ENCODE measurements around the gene MRGPRF. TPM values are rescaled to one million over a fixed set of nuclear protein-coding genes. Genes with fewer than 3 reads are reported as not detected.

The MRGPRF gene
- total RNA-seq, 1 experiment from 2014 or later: 0.76 TPM

DNA sequence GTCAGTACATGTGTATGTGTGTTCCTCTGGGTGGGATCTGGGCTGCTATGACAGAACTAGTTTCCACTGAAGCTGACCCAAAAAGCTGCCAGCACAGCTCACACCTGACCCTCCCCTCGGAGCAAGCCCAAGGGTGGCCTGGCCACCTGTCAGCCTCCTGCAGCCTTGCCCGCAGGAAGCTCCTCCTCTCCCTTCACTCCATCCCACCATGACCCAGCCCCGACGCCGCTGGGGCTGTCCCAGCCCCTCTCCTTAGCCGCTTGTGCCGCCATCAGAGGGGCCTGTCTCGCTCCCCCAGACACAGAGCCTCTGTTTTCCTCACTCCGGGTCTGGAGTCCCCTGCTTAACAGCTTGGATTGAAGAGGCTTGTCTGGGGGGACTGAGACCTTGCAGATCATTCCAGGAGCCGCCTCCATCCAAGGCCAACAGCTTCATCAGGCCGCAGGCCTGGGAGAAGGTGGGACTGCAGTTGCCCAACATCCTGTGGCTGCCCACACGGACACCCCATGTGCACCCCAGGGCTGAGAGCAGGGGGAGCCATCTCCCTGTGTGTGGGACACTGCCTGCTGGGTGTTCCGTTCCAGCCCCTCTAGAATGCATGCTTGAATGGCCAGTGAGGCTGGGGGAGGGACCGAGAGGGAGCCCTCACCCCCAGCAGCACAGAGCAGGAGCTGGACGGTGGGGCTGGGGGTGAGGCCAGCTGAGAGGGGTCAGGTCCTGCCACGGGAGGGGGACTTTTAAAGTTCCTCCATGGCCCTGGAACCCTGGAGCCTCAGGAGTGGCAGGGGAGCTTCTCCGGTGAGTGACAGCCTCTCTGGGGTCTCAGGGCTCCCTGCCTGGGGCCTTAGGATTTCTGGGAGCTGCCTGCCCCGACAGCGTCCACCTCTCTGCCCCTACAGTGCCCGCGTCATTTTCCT lies 696 bp downstream of the MRGPRF start:
- ChIA-PET RAD21 (ENCODE audit: low non-redundant PET in 1 of 2, low total read pairs in 2 of 2, uncharacterized antibody in 2 of 2, unreplicated experiment in 2 of 2) (no interaction called here), POLR2A (no interaction called here), CTCF (no interaction called here)

More for the DNA sequence above, 696 bp downstream of the MRGPRF start:
- Histone ChIP-seq H3K36me3 (ENCODE audit: control insufficient read depth in 1 of 2, insufficient read depth in 2 of 2, low read length in 2 of 2) (no peaks in the 10 kb centered on the region), H3K27me3 (ENCODE audit: insufficient read depth, low read length) (no peaks in the 10 kb centered on the region), H2AFZ (ENCODE audit: low read depth, low read length, poor library complexity, severe bottlenecking) (no peak overlapping the region), H3K9me3 (ENCODE audit: control insufficient read depth in 1 of 2, insufficient read depth in 1 of 2, low read depth in 1 of 2, low read length in 2 of 2) (no peaks in the 10 kb centered on the region), H3K27ac (ENCODE audit: low read depth, low read length) (no peak overlapping the region; the same call in 1 of the 2 replicates), H3K9me2 (ENCODE audit: insufficient read depth) (no peaks in the 10 kb centered on the region), H4K20me1 (ENCODE audit: insufficient read depth) (no peaks in the 10 kb centered on the region), H3K4me1 (ENCODE audit: control insufficient read depth in 1 of 2, insufficient read depth in 2 of 2, low read length in 2 of 2) (peaks cover 38 to 45% of the 10 kb centered on the region in 2 experiments), H3K79me2 (ENCODE audit: insufficient read depth, low read length) (no peaks in the 10 kb centered on the region), H3K4me3 (replicated peaks in 1 of 2; ENCODE audit: low read depth in 1 of 2, low read length in 2 of 2) (no peak overlapping the region), H3K4me2 (ENCODE audit: low read length) (no peak overlapping the region), H3K9ac (ENCODE audit: low read length) (no peak overlapping the region)
- ATAC-seq (no peak), DNase-seq (ENCODE audit: low read depth, low spot score) (no peak)
- no peak for TF ChIP-seq CEBPB (IDR thresholded peaks at IDR 0.05; ENCODE audit: low read depth)
- no peak for TF ChIP-seq YY1 (IDR thresholded peaks at IDR 0.05; ENCODE audit: extremely low read depth, insufficient replicate concordance, low read depth, low read length)
- TF ChIP-seq, protein P1, sequence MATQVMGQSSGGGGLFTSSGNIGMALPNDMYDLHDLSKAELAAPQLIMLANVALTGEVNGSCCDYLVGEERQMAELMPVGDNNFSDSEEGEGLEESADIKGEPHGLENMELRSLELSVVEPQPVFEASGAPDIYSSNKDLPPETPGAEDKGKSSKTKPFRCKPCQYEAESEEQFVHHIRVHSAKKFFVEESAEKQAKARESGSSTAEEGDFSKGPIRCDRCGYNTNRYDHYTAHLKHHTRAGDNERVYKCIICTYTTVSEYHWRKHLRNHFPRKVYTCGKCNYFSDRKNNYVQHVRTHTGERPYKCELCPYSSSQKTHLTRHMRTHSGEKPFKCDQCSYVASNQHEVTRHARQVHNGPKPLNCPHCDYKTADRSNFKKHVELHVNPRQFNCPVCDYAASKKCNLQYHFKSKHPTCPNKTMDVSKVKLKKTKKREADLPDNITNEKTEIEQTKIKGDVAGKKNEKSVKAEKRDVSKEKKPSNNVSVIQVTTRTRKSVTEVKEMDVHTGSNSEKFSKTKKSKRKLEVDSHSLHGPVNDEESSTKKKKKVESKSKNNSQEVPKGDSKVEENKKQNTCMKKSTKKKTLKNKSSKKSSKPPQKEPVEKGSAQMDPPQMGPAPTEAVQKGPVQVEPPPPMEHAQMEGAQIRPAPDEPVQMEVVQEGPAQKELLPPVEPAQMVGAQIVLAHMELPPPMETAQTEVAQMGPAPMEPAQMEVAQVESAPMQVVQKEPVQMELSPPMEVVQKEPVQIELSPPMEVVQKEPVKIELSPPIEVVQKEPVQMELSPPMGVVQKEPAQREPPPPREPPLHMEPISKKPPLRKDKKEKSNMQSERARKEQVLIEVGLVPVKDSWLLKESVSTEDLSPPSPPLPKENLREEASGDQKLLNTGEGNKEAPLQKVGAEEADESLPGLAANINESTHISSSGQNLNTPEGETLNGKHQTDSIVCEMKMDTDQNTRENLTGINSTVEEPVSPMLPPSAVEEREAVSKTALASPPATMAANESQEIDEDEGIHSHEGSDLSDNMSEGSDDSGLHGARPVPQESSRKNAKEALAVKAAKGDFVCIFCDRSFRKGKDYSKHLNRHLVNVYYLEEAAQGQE (IDR thresholded peaks at IDR 0.05; ENCODE audit: low read depth): no peak
- TF ChIP-seq, protein P2, sequence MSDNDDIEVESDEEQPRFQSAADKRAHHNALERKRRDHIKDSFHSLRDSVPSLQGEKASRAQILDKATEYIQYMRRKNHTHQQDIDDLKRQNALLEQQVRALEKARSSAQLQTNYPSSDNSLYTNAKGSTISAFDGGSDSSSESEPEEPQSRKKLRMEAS (IDR thresholded peaks at IDR 0.05): no peak
- TF ChIP-seq POLR2AphosphoS5 (IDR thresholded peaks at IDR 0.05; ENCODE audit: low read depth, low read length): no peak
- no peak for TF ChIP-seq EZH2phosphoT487 (IDR thresholded peaks at IDR 0.05; ENCODE audit: borderline replicate concordance)
- TF ChIP-seq, protein P3, sequence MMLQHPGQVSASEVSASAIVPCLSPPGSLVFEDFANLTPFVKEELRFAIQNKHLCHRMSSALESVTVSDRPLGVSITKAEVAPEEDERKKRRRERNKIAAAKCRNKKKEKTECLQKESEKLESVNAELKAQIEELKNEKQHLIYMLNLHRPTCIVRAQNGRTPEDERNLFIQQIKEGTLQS (IDR thresholded peaks at IDR 0.05): no peak
- no peak for TF ChIP-seq ELF1 (IDR thresholded peaks at IDR 0.05; ENCODE audit: borderline replicate concordance, low read depth)
- TF ChIP-seq TCF7L2 (IDR thresholded peaks at IDR 0.05; ENCODE audit: borderline replicate concordance, extremely low read depth, insufficient read depth, insufficient read length): no peak
- TF ChIP-seq, protein P4, sequence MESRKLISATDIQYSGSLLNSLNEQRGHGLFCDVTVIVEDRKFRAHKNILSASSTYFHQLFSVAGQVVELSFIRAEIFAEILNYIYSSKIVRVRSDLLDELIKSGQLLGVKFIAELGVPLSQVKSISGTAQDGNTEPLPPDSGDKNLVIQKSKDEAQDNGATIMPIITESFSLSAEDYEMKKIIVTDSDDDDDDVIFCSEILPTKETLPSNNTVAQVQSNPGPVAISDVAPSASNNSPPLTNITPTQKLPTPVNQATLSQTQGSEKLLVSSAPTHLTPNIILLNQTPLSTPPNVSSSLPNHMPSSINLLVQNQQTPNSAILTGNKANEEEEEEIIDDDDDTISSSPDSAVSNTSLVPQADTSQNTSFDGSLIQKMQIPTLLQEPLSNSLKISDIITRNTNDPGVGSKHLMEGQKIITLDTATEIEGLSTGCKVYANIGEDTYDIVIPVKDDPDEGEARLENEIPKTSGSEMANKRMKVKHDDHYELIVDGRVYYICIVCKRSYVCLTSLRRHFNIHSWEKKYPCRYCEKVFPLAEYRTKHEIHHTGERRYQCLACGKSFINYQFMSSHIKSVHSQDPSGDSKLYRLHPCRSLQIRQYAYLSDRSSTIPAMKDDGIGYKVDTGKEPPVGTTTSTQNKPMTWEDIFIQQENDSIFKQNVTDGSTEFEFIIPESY (IDR thresholded peaks at IDR 0.05; ENCODE audit: extremely low read depth, insufficient replicate concordance, low read length): no peak
- TF ChIP-seq FOSL1 (IDR thresholded peaks at IDR 0.05; ENCODE audit: low read depth): no peak
- no peak for TF ChIP-seq EZH2 (IDR thresholded peaks at IDR 0.05)
- TF ChIP-seq SIN3A (IDR thresholded peaks at IDR 0.05; ENCODE audit: low read depth): no peak
- TF ChIP-seq EGR1 (IDR thresholded peaks at IDR 0.05; ENCODE audit: low read depth): no peak
- no TSS peak for BruUV-seq (replicated peaks)
- intact Hi-C loops (cut with micrococcal nuclease): no loop called here
